ENCODE results near the gene THUMPD1.

The THUMPD1 gene

DNA sequence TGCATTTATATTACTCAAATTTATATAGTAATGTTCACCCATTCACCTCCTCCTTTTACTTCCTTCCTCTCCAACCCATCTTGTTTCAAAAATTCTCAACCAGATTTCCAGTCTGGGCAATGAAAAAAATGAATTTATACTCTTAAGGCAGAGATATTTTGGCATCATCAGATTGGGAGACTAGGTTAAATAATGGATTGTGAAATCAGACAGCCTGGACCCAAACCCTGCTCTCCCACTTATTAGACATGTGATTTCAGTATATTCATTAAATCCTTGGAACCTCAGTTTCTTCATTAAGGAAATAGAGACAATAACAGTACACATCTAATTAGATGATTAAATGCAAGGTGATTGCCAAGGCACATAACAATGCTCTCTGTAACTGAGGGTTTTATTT, 52.0 kb downstream of the THUMPD1 start:
- no peak for DNase-seq

DNA sequence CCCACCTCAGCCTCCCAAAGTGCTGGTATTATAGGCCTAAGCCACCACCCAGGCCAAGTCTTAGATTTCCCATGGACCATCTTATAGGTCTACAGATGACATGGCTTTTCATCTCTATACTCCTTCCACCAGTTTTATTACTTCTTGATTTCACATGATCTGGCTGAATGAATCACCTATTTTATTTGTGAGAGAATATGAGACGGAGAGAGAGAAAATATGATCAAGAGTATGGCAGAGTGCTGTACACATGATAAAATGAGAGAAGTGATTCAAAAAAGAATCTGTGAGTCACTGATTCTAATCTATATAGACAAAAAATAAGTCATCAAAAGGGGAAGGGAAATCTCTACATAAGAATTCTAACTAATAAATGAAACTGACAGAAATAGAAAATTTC, 57.8 kb downstream of the THUMPD1 start:
- DNase-seq = no peak
